ENCODE data around the gene CLEC19A.

DNA sequence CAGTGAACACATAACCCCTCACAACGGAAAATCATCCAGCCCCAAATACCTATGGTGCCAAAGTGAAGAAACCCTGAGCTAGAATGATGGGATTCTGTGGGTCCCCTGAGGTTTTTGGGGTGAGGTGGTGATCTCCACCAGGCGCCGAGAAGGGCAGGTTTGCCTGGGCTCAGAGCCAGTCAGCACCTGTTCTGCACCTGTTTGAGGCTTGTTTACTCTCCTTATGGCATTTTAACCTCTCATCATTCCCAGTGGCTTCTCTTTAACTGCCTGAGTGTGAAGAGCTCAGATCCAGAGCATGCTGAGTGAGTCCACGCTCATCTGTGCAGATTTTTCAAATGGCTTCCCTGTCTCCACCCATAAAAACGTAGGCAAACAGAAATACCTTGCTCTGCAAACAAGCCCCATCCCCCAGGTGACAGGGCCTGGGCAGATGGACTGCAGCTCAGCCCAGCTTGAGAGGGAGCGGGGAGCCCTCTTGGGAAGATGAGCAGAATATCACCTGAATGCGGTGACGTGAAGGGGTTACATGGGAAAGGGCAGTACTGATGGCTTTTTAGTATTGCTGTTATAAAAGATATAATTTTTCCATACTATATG, 40.1 kb upstream of the CLEC19A start:
- TF ChIP-seq POLR2A (IDR thresholded peaks at IDR 0.05; ENCODE audit: low read length) (no peak), GATA1 (IDR thresholded peaks at IDR 0.05; ENCODE audit: low read depth, low read length) (no peak)
